ENCODE measurements around the gene DRC3.
A peak's percentile ranks its signal among the peaks of the same experiment; 100 is the strongest.

The DRC3 gene

GRCh38 chr17:17972126-17972951, at the start of gene DRC3, which contains the start of gene TOM1L2:
Gene DRC3 (plus strand): TSS chr17:17972862. CDS start chr17:17977599, 4,737 bp downstream.
Gene TOM1L2 (minus strand): TSS chr17:17972400. CDS start chr17:17972313, 87 bp downstream.
- Histone ChIP-seq H3K9ac (peak within 1 kb of the TSS; percentile 79 to 89 (median 83)), H3K4me2 (peak within 1 kb of the TSS; percentile 93 to 100 (median 99)), H4K20me1 (peaks cover 3 to 24% (median 17%) of the 10 kb centered on the region in 11 experiments; a peak in 15 of 22 replicates), H3K9me3 (replicated peaks in 1 of 11) (no peaks in the 10 kb centered on the region), H3K36me3 (no peaks in the 10 kb centered on the region), H3K27ac (peak within 1 kb of the TSS; percentile 61 to 85 (median 72)), H3K27me3 (no peaks in the 10 kb centered on the region), H3K4me3 (peak within 1 kb of the TSS; percentile 75 to 95 (median 84)), H3K4me1 (peaks cover 13 to 28% (median 20%) of the 10 kb centered on the region in 10 experiments)
- no peak for TF ChIP-seq Cebpa-rat (IDR thresholded peaks at IDR 0.05)

GRCh38 chr17:17924131-17924856, 48.4 kb upstream of the DRC3 start:
- H3K4me1 ChIP-seq = peaks cover 7 to 73% (median 18%) of the 10 kb centered on the region in 10 experiments
- no peaks in the 10 kb centered on the region for H3K27me3 ChIP-seq
- H3K9ac ChIP-seq = no peak overlapping the region
- 0 out of 22 replicates have a peak, but pooled peaks cover 0 to 6% (median 0%) of the 10 kb centered on the region in 11 experiments for H3K9me3 ChIP-seq (replicated peaks in 1 of 11)
- H3K27ac ChIP-seq = no peak overlapping the region
- no peaks in the 10 kb centered on the region; a peak in 1 of 22 replicates for H4K20me1 ChIP-seq
- peak overlapping the region in 6 of 11 experiments; percentile 4 to 29 (median 22); a peak in 6 of 22 replicates for H3K4me2 ChIP-seq
- no peak overlapping the region for H3K4me3 ChIP-seq
- TF ChIP-seq Cebpa-rat (IDR thresholded peaks at IDR 0.05) = no peak
- 0 out of 22 replicates have a peak, but pooled peaks cover 0 to 10% (median 0%) of the 10 kb centered on the region in 11 experiments for H3K36me3 ChIP-seq

GRCh38 chr17:17924857-17925250, 47.8 kb upstream of the DRC3 start:
- Histone ChIP-seq H3K27me3 (no peaks in the 10 kb centered on the region), H3K27ac (no peak overlapping the region), H3K4me1 (peaks cover under 1 to 73% (median 13%) of the 10 kb centered on the region in 10 experiments; a peak in 19 of 20 replicates), H3K4me2 (peak overlapping the region in 6 of 11 experiments; percentile 4 to 29 (median 22); a peak in 6 of 22 replicates), H4K20me1 (no peaks in the 10 kb centered on the region; a peak in 1 of 22 replicates), H3K9me3 (replicated peaks in 1 of 11) (0 out of 22 replicates have a peak, but pooled peaks cover 0 to 6% (median 0%) of the 10 kb centered on the region in 11 experiments), H3K9ac (no peak overlapping the region), H3K36me3 (0 out of 22 replicates have a peak, but pooled peaks cover 0 to 10% (median 0%) of the 10 kb centered on the region in 11 experiments), H3K4me3 (no peak overlapping the region)
- no peak for TF ChIP-seq Cebpa-rat (IDR thresholded peaks at IDR 0.05)

- peaks cover 0 to 67% (median 9%) of the 10 kb centered on the region in 10 experiments; a peak in 11 of 20 replicates for H3K4me1 ChIP-seq
- no peak overlapping the region for H3K27ac ChIP-seq
- 0 out of 22 replicates have a peak, but pooled peaks cover 0 to 10% (median 0%) of the 10 kb centered on the region in 11 experiments for H3K36me3 ChIP-seq
- no peaks in the 10 kb centered on the region; a peak in 1 of 22 replicates for H4K20me1 ChIP-seq
- no peak overlapping the region for H3K9ac ChIP-seq
- no peak overlapping the region for H3K4me3 ChIP-seq
- 0 out of 22 replicates have a peak, but pooled peaks cover 0 to 6% (median 0%) of the 10 kb centered on the region in 11 experiments for H3K9me3 ChIP-seq (replicated peaks in 1 of 11)
- TF ChIP-seq Cebpa-rat (IDR thresholded peaks at IDR 0.05) = no peak
- no peak overlapping the region for H3K4me2 ChIP-seq
- no peaks in the 10 kb centered on the region for H3K27me3 ChIP-seq
These were observed 46.6 kb upstream of the DRC3 start for GRCh38 chr17:17926036-17926435.

GRCh38 chr17:17926840-17927449, 45.7 kb upstream of the DRC3 start:
- TF ChIP-seq Cebpa-rat (IDR thresholded peaks at IDR 0.05) = no peak
- 0 out of 22 replicates have a peak, but pooled peaks cover 0 to 10% (median 0%) of the 10 kb centered on the region in 11 experiments for H3K36me3 ChIP-seq
- H3K4me2 ChIP-seq = no peak overlapping the region
- no peak overlapping the region for H3K4me3 ChIP-seq
- 0 out of 22 replicates have a peak, but pooled peaks cover 0 to 6% (median 0%) of the 10 kb centered on the region in 11 experiments for H3K9me3 ChIP-seq (replicated peaks in 1 of 11)
- H3K27me3 ChIP-seq = no peaks in the 10 kb centered on the region
- no peak overlapping the region for H3K27ac ChIP-seq
- peaks cover 0 to 65% (median 8%) of the 10 kb centered on the region in 10 experiments; a peak in 11 of 20 replicates for H3K4me1 ChIP-seq
- no peak overlapping the region for H3K9ac ChIP-seq
- H4K20me1 ChIP-seq = no peaks in the 10 kb centered on the region; a peak in 1 of 22 replicates

- Histone ChIP-seq H4K20me1 (no peaks in the 10 kb centered on the region; a peak in 1 of 22 replicates), H3K9me3 (replicated peaks in 1 of 11) (0 out of 22 replicates have a peak, but pooled peaks cover 0 to 6% (median 0%) of the 10 kb centered on the region in 11 experiments), H3K4me1 (peaks cover under 1 to 67% (median 13%) of the 10 kb centered on the region in 10 experiments; a peak in 16 of 20 replicates), H3K4me3 (no peak overlapping the region), H3K4me2 (peak overlapping the region in 2 of 11 experiments; percentile 19 to 34; a peak in 3 of 22 replicates), H3K9ac (no peak overlapping the region), H3K36me3 (0 out of 22 replicates have a peak, but pooled peaks cover 0 to 10% (median 0%) of the 10 kb centered on the region in 11 experiments), H3K27ac (no peak overlapping the region), H3K27me3 (no peaks in the 10 kb centered on the region)
- no peak for TF ChIP-seq Cebpa-rat (IDR thresholded peaks at IDR 0.05)
These were observed 44.0 kb upstream of the DRC3 start for GRCh38 chr17:17928398-17929287.

- no peak overlapping the region for H3K27ac ChIP-seq
- no peaks in the 10 kb centered on the region for H3K27me3 ChIP-seq
- H3K4me3 ChIP-seq = no peak overlapping the region
- H3K9ac ChIP-seq = no peak overlapping the region
- TF ChIP-seq Cebpa-rat (IDR thresholded peaks at IDR 0.05) = no peak
- 0 out of 22 replicates have a peak, but pooled peaks cover 0 to 6% (median 0%) of the 10 kb centered on the region in 11 experiments for H3K9me3 ChIP-seq (replicated peaks in 1 of 11)
- 0 out of 22 replicates have a peak, but pooled peaks cover 0 to 10% (median 0%) of the 10 kb centered on the region in 11 experiments for H3K36me3 ChIP-seq
- H3K4me1 ChIP-seq = peaks cover 12 to 72% (median 21%) of the 10 kb centered on the region in 10 experiments
- peaks cover 0 to 2% (median 0%) of the 10 kb centered on the region in 11 experiments; a peak in 3 of 22 replicates for H4K20me1 ChIP-seq
- H3K4me2 ChIP-seq = peak overlapping the region in 1 of 11 experiments; percentile 8; a peak in 2 of 22 replicates
These were observed 42.8 kb upstream of the DRC3 start for GRCh38 chr17:17929655-17930380.

Data from BLaER1 treated with 17β-estradiol and CSF1 and Interleukin-3, amounts not matched to agents 10 nM and 100 nM (cell line).